DOHH2 (cell line): ENCODE data around the gene DPEP3.

Experiments
- CTCF ChIP-seq: fragments of 200-600 bp; sonication (generic); IDR thresholded peaks from one replicate; pipeline ENCODE4 v1.5.1; 2014; ENCODE audit warnings: antibody characterized with exemption, mild to moderate bottlenecking, low read depth, low read length; ENCODE audit not compliant: poor library complexity, severe bottlenecking
- EZH2phosphoT487 ChIP-seq: fragments of 200-600 bp; sonication (generic); IDR thresholded peaks from 2 replicates; pipeline ENCODE4 v1.6.1; 2017; ENCODE audit warnings: borderline replicate concordance, mild to moderate bottlenecking, antibody characterized with exemption, low read length, moderate library complexity, mixed read lengths

- TF ChIP-seq CTCF (no peak), EZH2phosphoT487 (no peak)
Measured at GRCh38 chr16:67949645-67950044, 30.7 kb downstream of the DPEP3 start.
